GM10847 (cell line): ENCODE measurements around the gene SLC22A23.

Source experiments
- POLR2A ChIP-seq: IDR thresholded peaks from 2 replicates; pipeline ENCODE4 v1.6.1; 2011; ENCODE audit not compliant: insufficient read length; ENCODE audit errors: extremely low read depth

SLC22A23 gene

DNA sequence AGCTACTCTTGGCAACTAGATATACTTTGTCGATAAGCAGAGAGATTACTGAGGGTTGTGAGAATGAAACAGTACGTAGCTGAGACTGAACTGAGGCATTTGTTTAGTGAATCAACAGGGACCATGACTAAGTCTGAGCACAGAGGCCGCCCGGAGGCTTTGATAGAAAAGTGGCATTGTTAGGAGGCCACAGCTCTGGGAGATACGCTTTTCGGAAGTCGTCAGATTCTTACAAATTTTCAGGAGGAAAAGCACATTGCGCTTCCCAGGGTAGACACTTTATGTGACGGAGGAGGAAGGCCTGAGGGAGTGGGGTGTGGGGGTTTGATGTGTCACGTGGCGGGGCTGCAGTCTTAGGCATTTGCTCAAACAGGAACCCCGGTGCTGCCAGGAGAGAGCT lies 128.7 kb downstream of the SLC22A23 start:
- TF ChIP-seq POLR2A: no peak

DNA sequence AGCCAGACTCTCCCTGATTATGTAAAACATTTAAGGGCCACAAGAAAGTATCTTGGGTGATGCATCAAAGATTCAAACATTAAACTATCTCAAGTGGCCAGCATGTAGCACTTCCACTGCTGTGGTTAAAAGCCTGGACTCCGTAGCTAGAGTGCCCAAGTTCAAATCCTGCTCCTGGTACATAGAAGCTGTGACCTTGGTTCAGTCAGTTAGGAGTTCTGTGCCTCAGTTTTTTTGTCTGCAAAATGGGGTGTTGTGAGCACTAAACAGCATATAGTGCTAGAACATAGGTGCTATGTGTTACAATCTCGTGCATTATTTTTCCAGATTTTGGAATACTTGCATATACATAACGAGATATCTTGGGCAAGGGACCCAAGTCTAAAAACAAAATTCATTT lies 129.4 kb downstream of the SLC22A23 start:
- no peak for TF ChIP-seq POLR2A

DNA sequence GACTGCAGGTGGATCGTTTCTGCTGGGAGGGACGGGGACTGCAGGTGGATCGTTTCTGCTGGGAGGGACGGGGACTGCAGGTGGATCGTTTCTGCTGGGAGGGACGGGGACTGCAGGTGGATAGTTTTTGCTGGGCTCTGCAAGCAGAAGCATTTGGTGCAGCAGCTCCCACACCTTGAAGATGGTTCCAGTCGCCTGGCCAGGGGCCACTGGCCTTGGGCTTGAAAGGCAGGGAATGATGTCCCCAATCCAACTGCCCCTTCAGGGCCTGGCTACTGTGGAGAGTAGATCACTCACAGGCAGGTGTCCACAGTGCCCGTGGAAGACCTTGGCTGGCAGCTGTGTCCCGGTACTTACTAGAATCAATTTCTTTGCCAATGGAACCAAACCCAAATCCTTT lies 129.9 kb downstream of the SLC22A23 start:
- TF ChIP-seq POLR2A: no peak

DNA sequence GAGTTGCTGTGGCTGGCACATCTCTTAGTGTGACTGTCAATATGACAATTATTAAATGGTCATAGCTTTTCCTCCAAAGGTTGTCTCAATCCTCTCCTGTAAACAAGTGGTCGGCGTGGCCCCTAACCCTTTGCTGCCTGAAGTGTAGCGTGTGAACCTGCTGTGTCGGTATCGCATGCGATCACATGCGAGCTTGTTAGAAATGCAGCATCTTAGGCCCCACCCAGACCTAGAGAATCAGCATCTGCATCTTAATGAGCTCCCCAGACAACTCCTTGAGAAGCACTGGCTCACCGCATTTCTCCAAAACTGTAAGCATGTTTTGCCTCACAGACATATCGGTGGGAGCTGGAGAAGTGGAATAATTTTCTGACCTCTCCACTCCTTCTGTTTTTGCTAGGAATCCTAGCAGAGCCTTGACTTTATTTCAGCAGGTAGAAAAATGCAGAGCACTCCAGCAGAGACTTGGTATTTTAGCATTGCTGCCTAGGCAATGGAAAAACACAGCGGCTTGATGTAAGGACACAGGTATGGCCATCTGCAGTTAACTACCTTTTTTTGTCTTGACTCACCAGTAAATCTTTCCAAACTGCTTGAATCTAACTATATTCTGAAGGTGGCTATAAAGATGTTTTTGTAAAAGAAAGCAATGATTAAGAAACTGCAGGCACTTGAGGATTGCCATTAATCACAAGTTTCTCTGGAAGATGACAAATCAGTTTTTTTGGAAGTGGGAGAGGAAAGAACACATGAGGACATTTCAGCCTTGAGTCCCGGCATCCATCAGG lies 130.5 kb downstream of the SLC22A23 start:
- TF ChIP-seq POLR2A: no peak

DNA sequence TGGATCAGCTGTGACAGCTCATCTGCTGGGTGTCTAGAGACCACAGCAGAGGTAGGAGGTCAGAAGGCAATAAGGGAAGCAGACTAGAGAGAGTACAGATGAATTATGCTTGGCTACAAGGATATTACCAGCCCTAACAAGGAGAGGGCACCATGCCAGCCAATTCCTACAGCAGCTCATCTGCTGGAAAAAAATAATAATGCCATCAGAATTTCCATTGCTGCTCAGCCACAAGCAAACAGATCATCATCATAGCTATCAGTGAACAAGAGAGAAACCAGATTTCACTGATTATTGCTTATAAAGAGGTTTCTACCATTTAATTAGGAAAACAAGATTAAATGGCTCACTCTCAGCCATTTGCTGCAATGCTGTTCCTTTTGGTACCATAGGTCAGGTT lies 131.6 kb downstream of the SLC22A23 start:
- TF ChIP-seq POLR2A: no peak

DNA sequence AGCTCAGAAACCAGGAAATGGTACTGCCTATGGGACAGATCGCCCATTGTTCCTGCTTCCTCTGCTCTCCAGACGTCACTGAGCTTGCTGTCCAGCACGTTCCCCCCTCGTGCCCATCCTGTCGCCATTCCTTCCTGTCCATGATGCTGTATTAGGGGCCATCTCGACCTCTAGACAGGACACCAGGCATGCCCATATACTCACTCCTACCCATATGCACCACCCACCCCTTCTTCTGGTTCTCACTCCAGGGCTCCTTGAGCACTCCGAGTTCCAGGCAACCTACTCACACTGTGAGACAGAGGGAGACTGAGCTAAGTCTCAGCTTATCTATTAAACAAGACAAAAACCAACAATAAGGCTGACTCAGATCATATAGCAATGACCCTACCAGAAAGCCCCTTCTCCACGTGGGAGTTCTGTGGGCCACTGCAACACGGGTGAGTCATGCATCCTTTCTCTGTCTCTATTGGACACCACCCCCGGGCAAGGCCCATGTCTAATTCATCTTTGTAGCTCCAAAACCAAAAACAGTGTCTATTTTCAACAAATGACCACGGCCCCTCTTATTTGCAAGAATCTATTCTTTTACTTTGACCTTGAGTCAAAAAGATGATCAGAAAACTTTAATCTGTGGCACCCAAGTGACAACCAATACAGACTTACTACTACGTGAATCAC lies 132.4 kb downstream of the SLC22A23 start:
- no peak for TF ChIP-seq POLR2A

DNA sequence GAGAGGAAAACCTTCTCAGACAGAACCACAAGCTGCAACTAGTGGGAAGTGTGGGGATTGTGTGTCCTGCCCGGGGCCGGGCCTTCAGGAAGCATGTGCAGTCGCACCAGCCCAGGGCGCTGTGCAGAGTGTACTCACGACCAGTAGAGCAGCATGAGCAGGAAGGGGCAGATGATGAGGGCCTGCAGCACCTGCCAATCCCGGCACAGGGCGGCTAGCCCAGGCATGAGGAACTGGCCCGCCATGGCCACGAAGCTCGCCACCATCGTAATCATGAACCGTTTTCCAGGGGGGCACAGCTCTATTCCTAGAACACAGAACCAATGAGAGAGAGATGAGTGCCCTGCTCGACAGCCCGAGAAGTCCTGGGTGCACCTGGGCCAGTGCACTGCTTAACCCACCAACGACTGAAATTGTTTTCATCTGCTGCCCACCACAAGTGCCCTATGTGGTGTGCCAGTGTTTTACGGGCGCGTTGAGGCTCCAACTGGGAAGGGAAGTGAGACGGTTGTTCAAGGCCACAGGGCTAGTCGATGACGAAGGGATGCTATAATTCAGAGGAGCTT lies 133.1 kb downstream of the SLC22A23 start:
- TF ChIP-seq POLR2A: no peak

DNA sequence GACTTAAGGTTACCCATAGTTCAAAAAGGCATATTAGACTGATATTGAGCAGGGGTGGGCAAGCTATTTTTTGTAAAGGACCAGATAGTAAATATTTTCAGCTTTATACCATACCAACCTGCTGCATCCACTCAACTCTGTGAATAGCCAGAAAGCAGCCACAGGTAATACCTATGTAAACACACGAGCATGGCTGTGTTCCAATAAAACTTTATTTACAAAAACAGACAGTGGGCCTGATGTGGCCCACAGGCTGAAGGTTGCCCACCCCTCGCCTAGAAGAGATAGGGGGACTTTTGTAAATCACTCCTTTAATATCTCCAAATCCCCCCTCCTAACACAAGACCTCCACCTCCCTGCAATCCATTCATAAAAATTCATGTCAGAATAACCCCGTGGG lies 133.7 kb downstream of the SLC22A23 start:
- TF ChIP-seq POLR2A: no peak

DNA sequence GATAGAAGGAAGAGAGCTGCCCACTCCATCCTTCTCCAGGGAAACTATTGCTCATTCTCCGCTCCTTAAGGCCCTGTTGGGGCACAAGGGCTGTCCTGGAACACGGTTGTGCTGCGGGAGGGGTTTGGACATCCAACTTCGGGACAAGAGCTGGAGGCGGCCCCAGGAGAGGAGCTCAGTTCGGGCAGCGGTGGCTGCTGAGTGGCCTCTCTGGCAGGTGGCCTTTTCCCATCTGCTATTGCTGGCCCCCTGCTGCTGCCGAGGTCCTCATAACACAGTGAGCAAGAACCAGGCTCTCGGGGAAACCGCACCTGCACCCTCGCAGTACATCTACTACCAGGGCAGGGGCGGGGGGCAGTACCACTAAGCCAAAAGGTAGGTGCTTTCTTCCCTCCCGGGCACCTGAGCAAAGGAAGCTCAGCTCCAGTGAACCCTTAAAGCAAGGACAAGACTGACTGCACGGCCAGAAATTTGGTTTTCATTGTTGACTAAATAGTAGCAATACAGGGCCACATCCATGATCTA lies 134.4 kb downstream of the SLC22A23 start:
- no peak for TF ChIP-seq POLR2A

DNA sequence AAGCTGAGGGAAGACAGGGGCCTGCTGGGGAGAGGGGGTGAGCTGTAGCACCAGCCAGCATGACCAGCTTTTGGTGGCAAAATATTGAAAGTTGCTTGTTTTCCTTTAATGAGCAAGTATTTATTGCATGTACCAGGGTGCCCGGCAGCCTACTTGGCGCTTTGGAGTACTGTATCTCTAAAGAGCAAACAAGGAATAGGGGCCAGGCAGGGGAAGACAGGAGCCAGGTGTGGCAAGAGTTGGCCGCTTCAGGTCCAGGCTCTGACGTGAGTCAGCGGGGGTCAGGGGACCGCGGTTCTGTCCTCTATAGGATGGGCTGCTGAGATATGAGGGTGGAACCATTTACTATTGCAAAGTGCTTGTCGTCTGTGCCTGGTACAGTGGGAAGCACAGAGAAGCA lies 135.0 kb downstream of the SLC22A23 start:
- no peak for TF ChIP-seq POLR2A

DNA sequence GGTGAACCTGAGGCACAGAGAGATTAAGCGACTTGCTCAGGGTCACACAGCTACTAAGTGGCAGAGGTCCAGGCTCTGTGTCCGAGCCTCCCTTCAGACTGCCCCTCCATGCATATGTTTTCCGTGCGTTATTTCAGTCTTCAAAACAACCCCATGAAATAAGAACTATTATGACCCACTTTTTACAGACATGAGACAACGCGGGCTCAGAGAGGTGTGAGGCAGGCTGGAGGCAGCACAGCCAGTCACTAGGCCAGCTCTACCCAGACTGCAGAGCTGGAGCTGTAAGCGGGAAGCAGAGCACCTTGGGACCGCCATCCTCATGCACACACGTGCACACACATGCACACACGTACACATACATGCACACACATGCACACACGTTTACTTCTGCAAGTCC lies 135.8 kb downstream of the SLC22A23 start:
- TF ChIP-seq POLR2A: no peak

DNA sequence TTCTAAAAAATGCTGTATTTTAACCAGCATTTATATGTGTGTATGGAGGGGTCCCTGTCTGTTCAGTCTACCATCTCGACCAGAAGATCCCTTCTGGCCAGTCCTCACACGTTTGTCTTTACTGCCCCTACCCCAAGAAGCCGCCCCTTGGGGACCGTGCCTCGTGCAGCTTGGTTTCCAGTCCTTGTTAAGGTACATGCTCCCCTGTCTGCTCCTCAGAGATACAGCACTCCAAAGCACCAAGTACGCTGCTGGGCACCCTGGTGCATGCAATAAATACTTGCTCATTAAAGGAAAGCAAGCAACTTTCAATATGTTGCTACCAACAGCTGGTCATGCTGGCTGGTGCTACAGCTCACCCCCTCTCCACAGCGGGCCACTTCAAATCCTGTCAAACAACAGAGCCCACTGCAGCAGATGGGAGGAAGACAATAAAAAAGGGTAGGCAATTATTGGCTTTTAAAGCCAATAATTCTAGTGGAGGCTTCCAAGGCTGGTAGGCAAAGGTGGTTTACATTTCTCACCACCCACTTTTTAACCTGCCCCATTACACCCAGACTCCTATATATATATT lies 136.5 kb downstream of the SLC22A23 start:
- no peak for TF ChIP-seq POLR2A

DNA sequence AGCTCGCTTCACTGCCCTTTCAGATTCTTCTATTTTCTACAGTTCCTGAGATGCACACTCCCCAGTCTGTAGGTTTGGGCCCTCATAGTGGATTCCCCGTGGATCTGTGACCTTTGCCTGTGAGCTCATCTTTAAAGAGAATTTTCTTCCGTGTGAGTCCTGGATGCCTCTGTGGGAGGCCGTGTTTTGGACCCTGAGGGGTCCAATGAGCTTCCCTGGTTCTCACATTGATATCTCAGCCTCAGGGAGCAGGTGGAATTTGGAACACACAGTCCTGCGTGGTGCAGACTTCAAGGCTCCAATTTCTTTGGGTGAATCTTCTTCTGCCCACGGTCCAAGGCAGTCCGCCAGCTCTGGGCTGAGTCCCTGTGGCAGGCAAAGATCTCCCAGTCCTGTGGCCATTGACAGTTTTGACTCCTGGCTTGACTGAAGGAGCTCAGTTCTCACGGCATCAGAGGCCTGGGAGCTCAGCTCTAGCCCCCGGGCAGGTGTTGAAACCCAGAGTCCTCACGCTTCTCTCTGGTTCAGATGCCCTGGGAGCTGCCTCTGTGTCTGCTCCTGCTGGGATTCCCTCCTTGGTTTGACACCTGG lies 137.1 kb downstream of the SLC22A23 start:
- TF ChIP-seq POLR2A: no peak

DNA sequence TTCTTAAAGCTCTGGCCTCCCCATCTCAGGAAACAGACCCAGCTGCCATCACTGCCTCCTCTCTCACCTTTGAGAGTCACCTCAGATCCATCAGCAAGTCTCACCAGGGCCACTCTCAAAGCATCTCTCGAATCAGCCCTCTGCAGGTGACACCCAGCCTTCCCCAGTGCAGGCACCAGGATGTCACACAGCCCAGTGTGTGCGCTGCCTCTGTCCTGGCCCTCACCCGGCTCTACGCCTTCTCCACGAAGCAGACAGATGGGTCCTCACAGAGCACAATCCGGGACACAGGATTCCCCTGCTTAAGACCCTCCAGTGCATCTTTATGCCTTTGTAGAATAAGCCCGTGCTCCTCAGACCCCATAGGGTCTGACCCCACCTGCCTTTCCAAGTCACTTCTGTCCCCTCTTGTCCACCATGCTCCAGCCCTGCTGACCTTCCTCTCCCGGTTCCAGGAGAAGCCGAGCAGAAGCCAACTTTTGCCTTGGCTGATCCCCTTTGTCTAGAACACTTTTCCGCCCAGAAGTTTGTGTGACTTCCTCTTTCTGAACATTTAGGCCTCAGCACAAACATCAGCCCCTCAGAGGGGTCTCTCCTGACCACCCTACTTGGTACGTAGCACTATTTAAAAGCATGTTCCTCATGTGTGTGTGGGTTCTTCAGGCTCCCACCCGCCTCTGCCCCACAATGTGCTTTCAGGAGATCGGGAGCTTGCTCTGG lies 137.9 kb downstream of the SLC22A23 start:
- no peak for TF ChIP-seq POLR2A

DNA sequence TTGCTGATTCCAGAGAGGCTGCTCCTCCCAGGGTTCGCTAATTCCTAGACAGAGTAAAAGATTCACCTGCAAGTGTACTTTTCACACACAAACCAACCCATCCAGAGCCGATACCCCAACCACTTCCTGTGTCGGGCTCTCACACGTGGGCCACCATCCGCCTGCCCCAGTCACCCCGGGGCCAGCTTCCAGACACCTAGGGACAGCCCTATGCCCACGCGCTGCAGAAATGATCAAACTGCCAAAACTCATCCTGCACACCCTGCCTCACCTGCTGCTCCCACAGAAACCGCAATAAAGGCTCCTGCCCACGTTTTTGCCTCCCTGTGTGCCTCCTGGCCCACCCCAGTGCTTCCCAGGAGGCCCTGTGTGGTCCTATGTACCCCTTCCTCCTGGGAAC lies 138.6 kb downstream of the SLC22A23 start:
- no peak for TF ChIP-seq POLR2A
